Measurements from ENCODE around the gene EFNA2. TPM values are rescaled to one million over a fixed set of nuclear protein-coding genes. Genes with fewer than 3 reads are reported as not detected.

The EFNA2 gene
- total RNA-seq: not detected

GRCh38 chr19:1285737-1286360 lies at the start of gene EFNA2:
Gene EFNA2, plus strand, starts transcription at chr19:1285873. Its CDS starts 296 bp downstream, at chr19:1286169.
- peaks cover 8% of the 10 kb centered on the region for H3K4me1 Mint-ChIP-seq (ENCODE audit: low read depth)
- H3K36me3 Mint-ChIP-seq (ENCODE audit: insufficient read depth): no peaks in the 10 kb centered on the region
- H3K9me3 Mint-ChIP-seq: no peaks in the 10 kb centered on the region
- DNase-seq (no peak), ATAC-seq (peak in 1 of 2 donors; percentile 17)
- peaks cover 31% of the 10 kb centered on the region for H3K27me3 Mint-ChIP-seq (ENCODE audit: low read depth)
- H3K4me3 Mint-ChIP-seq: peak within 1 kb of the TSS; percentile 48

GRCh38 chr19:1236576-1236975 lies 49.1 kb upstream of the EFNA2 start:
- no peak for DNase-seq
- H3K4me1 Mint-ChIP-seq (ENCODE audit: low read depth): peaks cover 23% of the 10 kb centered on the region
- no peaks in the 10 kb centered on the region for H3K9me3 Mint-ChIP-seq
- H3K4me3 Mint-ChIP-seq: no peak overlapping the region
- ATAC-seq: no peak
- H3K27me3 Mint-ChIP-seq (ENCODE audit: low read depth): peaks cover 7% of the 10 kb centered on the region
- no peaks in the 10 kb centered on the region for H3K36me3 Mint-ChIP-seq (ENCODE audit: insufficient read depth)

GRCh38 chr19:1237027-1237659 lies 48.5 kb upstream of the EFNA2 start:
- H3K27me3 Mint-ChIP-seq (ENCODE audit: low read depth): peaks cover 7% of the 10 kb centered on the region
- H3K4me3 Mint-ChIP-seq: no peak overlapping the region
- H3K36me3 Mint-ChIP-seq (ENCODE audit: insufficient read depth): no peaks in the 10 kb centered on the region
- peaks cover 23% of the 10 kb centered on the region for H3K4me1 Mint-ChIP-seq (ENCODE audit: low read depth)
- ATAC-seq (no peak), DNase-seq (no peak)
- no peaks in the 10 kb centered on the region for H3K9me3 Mint-ChIP-seq

GRCh38 chr19:1237754-1238368 lies 47.8 kb upstream of the EFNA2 start, which contains the start of gene CBARP:
Gene CBARP, minus strand, starts transcription at chr19:1238005. Its CDS starts 1,905 bp downstream, at chr19:1236100.
- DNase-seq: no peak
- Mint-ChIP-seq H3K36me3 (ENCODE audit: insufficient read depth) (no peaks in the 10 kb centered on the region), H3K4me3 (peak within 1 kb of the TSS; percentile 79), H3K9me3 (no peaks in the 10 kb centered on the region), H3K4me1 (ENCODE audit: low read depth) (peaks cover 28% of the 10 kb centered on the region), H3K27me3 (ENCODE audit: low read depth) (peaks cover 7% of the 10 kb centered on the region)
- peak; percentile 4 to 18 for ATAC-seq

- H3K4me3 Mint-ChIP-seq: peak overlapping the region; percentile 79
- H3K27me3 Mint-ChIP-seq (ENCODE audit: low read depth): peaks cover 7% of the 10 kb centered on the region
- no peaks in the 10 kb centered on the region for H3K9me3 Mint-ChIP-seq
- ATAC-seq (no peak), DNase-seq (no peak)
- no peaks in the 10 kb centered on the region for H3K36me3 Mint-ChIP-seq (ENCODE audit: insufficient read depth)
- H3K4me1 Mint-ChIP-seq (ENCODE audit: low read depth): peaks cover 32% of the 10 kb centered on the region
Observed at GRCh38 chr19:1238369-1239303, 47.0 kb upstream of the EFNA2 start.

GRCh38 chr19:1239420-1239795 lies 46.3 kb upstream of the EFNA2 start:
- DNase-seq: no peak
- no peaks in the 10 kb centered on the region for H3K36me3 Mint-ChIP-seq (ENCODE audit: insufficient read depth)

GRCh38 chr19:1239796-1240737 lies 45.6 kb upstream of the EFNA2 start:
- no peaks in the 10 kb centered on the region for H3K9me3 Mint-ChIP-seq
- peaks cover 36% of the 10 kb centered on the region for H3K4me1 Mint-ChIP-seq (ENCODE audit: low read depth)
- ATAC-seq (peak; percentile 53 to 60), DNase-seq (peak; percentile 98)
- H3K27me3 Mint-ChIP-seq (ENCODE audit: low read depth): peaks cover 7% of the 10 kb centered on the region
- peak overlapping the region; percentile 55 for H3K4me3 Mint-ChIP-seq
- H3K36me3 Mint-ChIP-seq (ENCODE audit: insufficient read depth): no peaks in the 10 kb centered on the region

More at GRCh38 chr19:1239420-1239795, 46.3 kb upstream of the EFNA2 start:
- Mint-ChIP-seq H3K4me1 (ENCODE audit: low read depth) (peaks cover 32% of the 10 kb centered on the region), H3K4me3 (peak overlapping the region; percentile 79), H3K27me3 (ENCODE audit: low read depth) (peaks cover 7% of the 10 kb centered on the region), H3K9me3 (no peaks in the 10 kb centered on the region)
- no peak for ATAC-seq

- DNase-seq (no peak), ATAC-seq (no peak)
- H3K4me3 Mint-ChIP-seq: peak overlapping the region; percentile 88
- H3K4me1 Mint-ChIP-seq (ENCODE audit: low read depth): peaks cover 36% of the 10 kb centered on the region
- peaks cover 7% of the 10 kb centered on the region for H3K27me3 Mint-ChIP-seq (ENCODE audit: low read depth)
- no peaks in the 10 kb centered on the region for H3K9me3 Mint-ChIP-seq
- no peaks in the 10 kb centered on the region for H3K36me3 Mint-ChIP-seq (ENCODE audit: insufficient read depth)
Observed at GRCh38 chr19:1240925-1241324, 44.7 kb upstream of the EFNA2 start.

- Mint-ChIP-seq H3K4me3 (peak within 1 kb of the TSS; percentile 88), H3K36me3 (ENCODE audit: insufficient read depth) (no peaks in the 10 kb centered on the region), H3K4me1 (ENCODE audit: low read depth) (peaks cover 39% of the 10 kb centered on the region), H3K27me3 (ENCODE audit: low read depth) (peaks cover 7% of the 10 kb centered on the region), H3K9me3 (no peaks in the 10 kb centered on the region)
- peak; percentile 72 to 74 for ATAC-seq
- DNase-seq: peak; percentile 94
Observed at GRCh38 chr19:1241417-1242095, 44.1 kb upstream of the EFNA2 start, which contains the start of gene ATP5F1D. Gene ATP5F1D, plus strand, starts transcription at chr19:1241751. Its CDS starts 100 bp downstream, at chr19:1241851.

GRCh38 chr19:1243768-1244692 lies 41.6 kb upstream of the EFNA2 start:
- ATAC-seq (peak; percentile 39 to 41), DNase-seq (peak; percentile 90)
- H3K4me1 Mint-ChIP-seq (ENCODE audit: low read depth): peaks cover 30% of the 10 kb centered on the region
- H3K36me3 Mint-ChIP-seq (ENCODE audit: insufficient read depth): no peaks in the 10 kb centered on the region
- peak overlapping the region; percentile 87 for H3K4me3 Mint-ChIP-seq
- H3K27me3 Mint-ChIP-seq (ENCODE audit: low read depth): no peaks in the 10 kb centered on the region
- no peaks in the 10 kb centered on the region for H3K9me3 Mint-ChIP-seq

- H3K36me3 Mint-ChIP-seq (ENCODE audit: insufficient read depth): no peaks in the 10 kb centered on the region
- ATAC-seq (no peak), DNase-seq (no peak)
- H3K4me1 Mint-ChIP-seq (ENCODE audit: low read depth): peaks cover 25% of the 10 kb centered on the region
- H3K27me3 Mint-ChIP-seq (ENCODE audit: low read depth): no peaks in the 10 kb centered on the region
- no peaks in the 10 kb centered on the region for H3K9me3 Mint-ChIP-seq
- peak overlapping the region; percentile 63 for H3K4me3 Mint-ChIP-seq
Observed at GRCh38 chr19:1244693-1245451, 40.8 kb upstream of the EFNA2 start.
